Lung (tissue), 12 donors: Measurements from ENCODE around the gene TTR. TPM values are rescaled to one million over a fixed set of nuclear protein-coding genes. Genes with fewer than 3 reads are reported as not detected.

Source experiments
- ATAC-seq: fragments of 200-7000 bp; cut with Tn5 transposase; one replicate; pipeline ENCODE4 v1.9.1; 2020; ENCODE audit warnings: moderate number of reproducible peaks; ENCODE audit not compliant: insufficient read depth, low FRiP score
- DNase-seq, 3 donors: peaks; one replicate each; pipeline ENCODE4 v3.0.0-alpha.2; 2013 to 2017
- H3K27ac ChIP-seq, 2 donors: one replicate each; pipeline ENCODE4 v1.5.1; 2013; ENCODE audit warnings: mild to moderate bottlenecking in 2 of 2, moderate library complexity in 2 of 2, control low read depth in 1 of 2, inconsistent platforms in 1 of 2, low read depth in 1 of 2, low read length in 1 of 2
- H3K27me3 ChIP-seq, 3 donors: one replicate each; pipeline ENCODE4 v1.5.1; 2013; ENCODE audit warnings: low read length in 2 of 3; ENCODE audit not compliant: control insufficient read depth in 3 of 3, insufficient read depth in 3 of 3
- H3K36me3 ChIP-seq, 4 donors: one replicate each; pipeline ENCODE4 v1.5.1; 2013; ENCODE audit warnings: low read length in 4 of 4, mild to moderate bottlenecking in 1 of 4, moderate library complexity in 1 of 4; ENCODE audit not compliant: control insufficient read depth in 4 of 4, insufficient read depth in 4 of 4
- H3K4me1 ChIP-seq, 5 donors: one replicate each; pipeline ENCODE4 v1.5.1; 2013; ENCODE audit warnings: low read length in 5 of 5, mild to moderate bottlenecking in 2 of 5, moderate library complexity in 1 of 5; ENCODE audit not compliant: control insufficient read depth in 5 of 5, insufficient read depth in 5 of 5
- H3K4me3 ChIP-seq: one replicate; pipeline ENCODE4 v1.5.1; 2013; ENCODE audit warnings: mild to moderate bottlenecking, control low read depth, moderate library complexity
- H3K9ac ChIP-seq, 2 donors: one replicate each; pipeline ENCODE4 v1.5.1; 2013; ENCODE audit warnings: low read length in 2 of 2, control low read depth in 1 of 2; ENCODE audit not compliant: insufficient read depth in 1 of 2
- H3K9me3 ChIP-seq, 4 donors: one replicate each; pipeline ENCODE4 v1.5.1; 2013; ENCODE audit warnings: low read length in 3 of 4, mild to moderate bottlenecking in 1 of 4, moderate library complexity in 1 of 4; ENCODE audit not compliant: control insufficient read depth in 4 of 4, insufficient read depth in 3 of 4
- CTCF ChIP-seq: IDR thresholded peaks from 2 replicates; pipeline ENCODE4 v1.5.1; 2012; ENCODE audit warnings: mild to moderate bottlenecking; ENCODE audit errors: control extremely low read depth, extremely low read depth
- WGBS, 2 donors: extraction: QIAGEN DNeasy Blood & Tissue Kit; methylation state at CpG; one replicate each; pipeline ENCODE4 v1.1.7; 2013; 5-methylcytosine and 5-hydroxymethylcytosine counted together
- polyA plus RNA-seq, 2 donors: library from polyadenylated mRNA; stranded (reverse); fragments of 200-250 nt; gene quantifications; one replicate each; pipeline ENCODE4 v1.2.1, GENCODE V29; 2013
- total RNA-seq, 2 donors: library from RNA; depleted of rRNA in 1 of 2; stranded (reverse); fragments of >200 nt in 1 of 2; gene quantifications; one replicate each; pipeline ENCODE4 v1.2.1, GENCODE V29; 2014 to 2021
- donor health status: control.
- donor health status: control.
- donor health status: Bipolar disorder and iron deficiency.
- donor health status: healthy.
- donor health status: DM: yes; HTN: yes; CAD: no.

Gene TTR
- total and polyA plus RNA-seq, 4 donors = 0.13 to 1.1 (median 0.70) TPM

GRCh38 chr18:31566576-31567306 is 24.9 kb upstream of the TTR start:
- no peak for ATAC-seq
- Histone ChIP-seq H3K9me3 (no peaks in the 10 kb centered on the region), H3K27me3 (no peaks in the 10 kb centered on the region), H3K4me1 (no peaks in the 10 kb centered on the region), H3K9ac (no peak overlapping the region), H3K27ac (no peak overlapping the region), H3K4me3 (no peak overlapping the region), H3K36me3 (no peaks in the 10 kb centered on the region)
- no peak for DNase-seq
- no peak for TF ChIP-seq CTCF
- 55 to 73% methylated on average over 4 of the region's 4 CpGs for WGBS, 2 donors

- no peak for TF ChIP-seq CTCF
- no peak overlapping the region for H3K27ac ChIP-seq
- DNase-seq (no peak), ATAC-seq (no peak)
- 82 to 83% methylated on average over 9 of the region's 9 CpGs for WGBS, 2 donors
- no peak overlapping the region for H3K9ac ChIP-seq
- H3K4me1 ChIP-seq = no peaks in the 10 kb centered on the region
- H3K36me3 ChIP-seq = no peaks in the 10 kb centered on the region
- H3K4me3 ChIP-seq = no peak overlapping the region
- no peaks in the 10 kb centered on the region for H3K9me3 ChIP-seq
- H3K27me3 ChIP-seq = no peaks in the 10 kb centered on the region
Observed at GRCh38 chr18:31572368-31572767, 19.3 kb upstream of the TTR start.

GRCh38 chr18:31573051-31573450 is 18.6 kb upstream of the TTR start:
- Histone ChIP-seq H3K36me3 (no peaks in the 10 kb centered on the region), H3K27me3 (no peaks in the 10 kb centered on the region), H3K9me3 (peaks cover 0 to under 1% (median 0%) of the 10 kb centered on the region in 4 donors), H3K9ac (no peak overlapping the region), H3K4me1 (no peaks in the 10 kb centered on the region), H3K27ac (no peak overlapping the region), H3K4me3 (no peak overlapping the region)
- DNase-seq = no peak
- WGBS, 2 donors = 74 to 93% methylated on average over 3 of the region's 3 CpGs
- no peak for ATAC-seq
- no peak for TF ChIP-seq CTCF

GRCh38 chr18:31574359-31574758 is 17.3 kb upstream of the TTR start:
- H3K27me3 ChIP-seq = no peaks in the 10 kb centered on the region
- ATAC-seq (no peak), DNase-seq (no peak)
- 27 to 62% methylated on average over 1 of the region's 1 CpG for WGBS, 2 donors
- H3K4me1 ChIP-seq = peaks cover 0 to 2% (median 0%) of the 10 kb centered on the region in 5 donors
- no peak overlapping the region for H3K9ac ChIP-seq
- H3K9me3 ChIP-seq = peaks cover 0 to 2% (median 0%) of the 10 kb centered on the region in 4 donors
- no peak overlapping the region for H3K27ac ChIP-seq
- H3K4me3 ChIP-seq = no peak overlapping the region
- no peak for TF ChIP-seq CTCF
- H3K36me3 ChIP-seq = no peaks in the 10 kb centered on the region
